Choroid plexus epithelial cell (primary cell): ENCODE data around the gene FHAD1.
"Not testable (repeated sequence)": the region's sequence is repeated elsewhere in the genome, so short reads cannot be mapped to it uniquely, and the experiment has no call there.

Source experiments
- DNase-seq: peaks from one replicate; pipeline ENCODE4 v3.0.0-alpha.2; 2010; ENCODE audit warnings: low read depth
- H3K4me3 ChIP-seq: 2 replicates; pipeline ENCODE4 v1.5.1; 2011; ENCODE audit warnings: low read depth, mild to moderate bottlenecking, control low read depth, low read length, moderate library complexity
- CTCF ChIP-seq: conservative IDR thresholded peaks from 2 replicates; pipeline ENCODE4 v1.5.1; 2011; ENCODE audit warnings: low read depth, mild to moderate bottlenecking, control low read depth, inconsistent platforms, low read length, moderate library complexity

Gene FHAD1

DNA sequence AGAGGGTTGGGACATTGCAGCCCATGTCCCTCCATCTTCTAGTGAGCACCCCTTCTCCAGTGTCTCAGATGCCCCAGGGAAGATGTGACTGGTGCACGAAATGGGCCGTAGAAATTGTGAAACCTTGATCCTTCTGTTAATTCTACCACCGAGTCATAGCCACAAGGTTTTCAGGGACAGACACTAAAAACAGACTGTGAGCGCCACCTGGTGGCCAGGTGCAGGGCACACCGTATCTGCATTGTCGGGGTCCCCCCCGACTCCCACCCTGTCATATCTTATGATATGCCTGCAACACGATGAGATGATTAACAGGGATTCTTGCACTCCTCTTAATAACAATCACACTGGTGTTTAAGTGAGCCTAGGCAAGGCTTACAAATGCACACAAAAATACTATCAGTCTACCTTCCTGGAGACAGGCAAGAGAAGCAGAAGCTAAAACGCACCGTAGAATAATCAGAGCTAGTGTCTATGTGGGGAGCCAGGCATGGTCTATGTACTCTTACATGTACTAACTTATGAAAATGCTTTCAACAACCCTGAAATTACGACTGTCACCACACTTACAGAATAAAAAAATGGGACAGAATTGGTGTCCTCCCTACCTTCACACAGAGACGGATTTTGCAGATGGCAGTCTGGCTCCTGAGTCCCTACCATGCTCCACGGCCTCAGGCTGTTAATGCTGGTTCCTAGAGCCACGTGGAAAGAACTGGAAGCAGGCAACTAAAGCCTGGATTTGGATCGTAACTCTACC lies 57.9 kb downstream of the FHAD1 start:
- TF ChIP-seq CTCF: peak; percentile 88
- H3K4me3 ChIP-seq: no peak overlapping the region

DNA sequence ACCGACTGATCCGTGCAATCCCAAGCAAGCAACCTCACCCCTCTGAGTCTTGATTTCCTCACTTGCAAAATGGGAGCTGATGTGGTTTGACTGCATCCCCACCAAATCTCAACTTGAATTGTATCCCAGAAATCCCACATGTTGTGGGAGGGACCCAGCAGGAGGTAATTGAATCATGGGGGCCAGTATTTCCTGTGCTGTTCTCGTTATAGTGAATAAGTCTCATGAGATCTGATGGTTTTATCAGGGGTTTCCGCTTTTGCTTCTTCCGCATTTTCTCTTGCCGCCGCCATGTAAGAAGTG lies 58.4 kb downstream of the FHAD1 start:
- peak; percentile 67 for DNase-seq
- no peak overlapping the region for H3K4me3 ChIP-seq
- no peak for TF ChIP-seq CTCF

More for the DNA sequence above, 57.9 kb downstream of the FHAD1 start:
- peak; percentile 57 for DNase-seq

DNA sequence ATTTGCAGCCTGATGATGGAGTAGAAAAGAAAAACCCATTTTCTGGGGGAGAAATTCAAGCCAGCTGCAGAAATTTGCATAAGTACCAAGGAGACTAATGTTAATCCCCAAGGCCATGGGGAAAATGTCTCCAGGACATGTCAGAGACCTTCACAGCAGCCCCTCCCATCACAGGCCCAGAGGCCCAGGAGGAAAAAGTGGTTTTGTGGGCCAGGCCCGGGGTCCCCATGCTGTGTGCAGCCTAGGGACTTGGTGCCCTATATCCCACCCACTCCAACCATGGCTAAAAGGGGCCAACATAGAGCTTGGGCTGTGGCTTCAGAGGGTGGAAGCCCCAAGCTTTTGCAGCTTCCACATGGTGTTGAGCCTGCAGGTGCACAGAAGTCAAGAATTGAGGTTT lies 59.3 kb downstream of the FHAD1 start:
- H3K4me3 ChIP-seq, DNase-seq: not testable (repeated sequence)

- TF ChIP-seq CTCF: no peak
- no peak overlapping the region for H3K4me3 ChIP-seq
- DNase-seq: no peak
Measured at GRCh38 chr1:15308135-15308534, 61.1 kb downstream of the FHAD1 start.

GRCh38 chr1:15308621-15309027 lies 61.6 kb downstream of the FHAD1 start:
- TF ChIP-seq CTCF: no peak
- H3K4me3 ChIP-seq: no peak overlapping the region
- no peak for DNase-seq

DNA sequence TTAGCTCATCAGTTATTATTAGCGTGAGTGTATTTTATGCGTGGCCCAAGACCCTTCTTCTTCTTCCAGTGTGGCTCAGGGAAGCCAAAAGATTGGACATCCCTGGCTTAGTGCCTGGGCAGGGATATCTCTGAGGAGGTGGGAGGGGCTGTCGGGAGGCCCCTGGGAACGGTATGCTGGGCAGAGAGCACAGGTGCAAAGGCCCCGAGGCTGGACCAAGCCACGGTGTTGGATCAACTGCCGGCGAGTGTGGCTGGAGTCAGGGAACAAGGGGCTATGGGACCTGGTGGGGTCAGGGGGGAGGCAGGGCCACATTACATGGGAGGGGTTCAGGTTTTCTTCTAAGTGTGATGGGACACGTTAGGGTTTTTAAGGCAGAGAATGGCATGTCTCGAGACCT lies 62.7 kb downstream of the FHAD1 start:
- H3K4me3 ChIP-seq: no peak overlapping the region
- DNase-seq: no peak
- no peak for TF ChIP-seq CTCF

DNA sequence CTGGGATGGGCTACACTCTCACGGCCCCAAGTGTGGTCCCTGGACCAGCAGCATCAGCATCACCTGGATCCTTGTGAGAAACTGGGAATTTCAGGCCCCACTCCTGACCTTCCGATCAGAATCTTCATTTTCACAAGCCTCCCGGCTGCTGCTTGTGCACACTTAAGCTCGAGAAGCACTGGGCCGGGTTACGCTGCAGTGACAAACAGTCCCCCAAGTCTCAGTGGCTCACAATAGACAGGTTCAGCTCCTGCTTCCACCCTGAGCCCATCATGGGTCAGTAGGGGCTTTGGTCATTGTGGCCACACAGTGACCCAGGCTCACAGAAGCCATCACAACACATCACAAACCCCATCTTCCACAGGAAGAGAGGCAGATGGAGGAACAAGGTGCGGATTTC lies 63.5 kb downstream of the FHAD1 start:
- TF ChIP-seq CTCF: no peak
- no peak for DNase-seq
- no peak overlapping the region for H3K4me3 ChIP-seq
